Activated CD4-positive, alpha-beta T cell treated with anti-CD3 and anti-CD28 coated beads, Interleukin-2, amount 10 ng/mL, durations not matched to agents 7 days and 5 days (primary cell): Measurements from ENCODE around the gene RO60. TPM values are rescaled to one million over a fixed set of nuclear protein-coding genes. Genes with fewer than 3 reads are reported as not detected.
A peak's percentile ranks its signal among the peaks of the same experiment; 100 is the strongest.

ENCODE experiments used
- CTCF ChIA-PET: fragments of 350-600 bp; sonication (Branson Sonifier 250); formaldehyde crosslinking; loops from one replicate; lab custom pipeline; 2021; ENCODE audit warnings: antibody characterized with exemption; lab: Charles Lee
- POLR2A ChIA-PET: fragments of 350-600 bp; sonication (Branson Sonifier 250); formaldehyde crosslinking; loops from one replicate; lab custom pipeline; 2021; ENCODE audit warnings: antibody characterized with exemption; lab: Charles Lee
- DNase-seq: peaks from one replicate; pipeline ENCODE4 v3.0.0-alpha.2; 2020
- H3K27ac Mint-ChIP-seq: one replicate; pipeline ENCODE4 v1.8.0; 2021; ENCODE audit warnings: mild to moderate bottlenecking, moderate library complexity, mixed read lengths
- H3K27me3 Mint-ChIP-seq: one replicate; pipeline ENCODE4 v1.8.0; 2021; ENCODE audit warnings: mixed read lengths
- H3K36me3 Mint-ChIP-seq: one replicate; pipeline ENCODE4 v1.8.0; 2021; ENCODE audit warnings: low read depth, mixed read lengths
- H3K4me1 Mint-ChIP-seq: one replicate; pipeline ENCODE4 v1.8.0; 2021; ENCODE audit warnings: mixed read lengths
- H3K4me3 Mint-ChIP-seq: one replicate; pipeline ENCODE4 v1.8.0; 2021; ENCODE audit warnings: mild to moderate bottlenecking, moderate library complexity, mixed read lengths
- H3K9me3 Mint-ChIP-seq: one replicate; pipeline ENCODE4 v1.8.0; 2021; ENCODE audit warnings: mixed read lengths
- total RNA-seq, 2 experiments: library from RNA; stranded (reverse); gene quantifications; one replicate each; pipeline ENCODE4 v1.2.3, GENCODE V29; 2021

RO60 gene
- total RNA-seq, 2 experiments from 2014 or later: 51.5 to 60.2 TPM

DNA sequence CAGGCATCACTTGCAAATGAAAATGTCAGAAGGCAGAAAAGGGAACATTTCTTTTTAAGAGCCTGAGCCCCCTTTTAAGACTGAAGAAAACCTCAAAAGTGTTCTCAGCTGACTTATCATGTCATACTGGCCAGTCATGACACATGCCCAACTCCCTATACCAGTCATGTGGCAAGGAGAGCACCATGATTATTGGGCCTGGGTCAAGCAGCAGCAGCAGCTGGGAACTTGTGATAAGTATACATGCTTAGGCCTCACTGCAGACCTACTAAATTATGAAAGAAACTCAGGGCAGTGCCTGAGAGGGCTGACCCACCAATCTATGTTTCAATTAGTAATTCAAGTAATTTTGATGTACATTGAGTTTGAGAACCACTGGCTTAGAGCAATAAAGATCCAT, 8.6 kb downstream of the RO60 start:
- POLR2A ChIA-PET: no interaction called here
- Mint-ChIP-seq H3K36me3 (peaks cover 16% of the 10 kb centered on the region), H3K4me3 (no peak overlapping the region), H3K27ac (peak overlapping the region; percentile 34), H3K9me3 (no peaks in the 10 kb centered on the region), H3K27me3 (no peaks in the 10 kb centered on the region), H3K4me1 (peaks cover 57% of the 10 kb centered on the region)
- no peak for DNase-seq
- CTCF ChIA-PET: interaction anchor here (1.3 kb wide), 1 partner anchor 36 kb away, joined by 3 read pairs; no protein-coding TSS in a partner anchor

DNA sequence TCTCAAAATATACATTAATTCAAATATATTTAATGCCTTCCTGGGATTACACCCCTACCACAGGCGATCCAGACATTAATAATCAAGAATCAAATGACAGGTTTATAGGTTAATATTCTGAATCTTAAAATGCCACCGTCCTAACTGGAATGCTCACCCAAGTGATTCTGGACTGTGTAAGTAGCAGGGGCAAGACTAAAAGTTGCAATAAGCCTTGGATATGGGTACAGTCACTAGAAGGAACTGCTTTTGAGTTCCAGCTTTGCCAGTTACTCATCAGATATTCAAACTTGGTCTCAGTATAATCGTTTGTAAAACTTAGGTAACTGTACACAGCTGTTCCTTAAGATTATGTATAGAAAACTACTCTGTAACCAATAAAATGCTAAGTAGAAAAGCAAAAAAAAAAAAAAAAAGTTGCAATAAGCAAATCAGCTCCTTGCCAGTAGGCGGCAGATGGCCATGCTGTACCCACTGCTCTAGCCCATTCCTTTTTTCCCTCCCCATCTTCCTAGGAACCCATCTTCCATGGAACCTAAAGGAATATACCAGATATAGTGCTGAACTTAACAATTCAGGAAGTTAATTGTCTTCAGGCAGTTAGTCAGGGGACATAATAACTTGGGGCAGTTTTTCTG, 10.5 kb downstream of the RO60 start:
- H3K27ac Mint-ChIP-seq: peak overlapping the region; percentile 56
- H3K4me1 Mint-ChIP-seq: peaks cover 49% of the 10 kb centered on the region
- no peak for DNase-seq
- H3K4me3 Mint-ChIP-seq: no peak overlapping the region
- H3K36me3 Mint-ChIP-seq: peaks cover 24% of the 10 kb centered on the region
- ChIA-PET POLR2A (interaction anchor here (0.6 to 0.8 kb wide), 2 partner anchors 18 to 263 kb away, joined by 4 to 5 read pairs; no protein-coding TSS in a partner anchor), CTCF (interaction anchor here (2.2 kb wide), 1 partner anchor 11 kb away, joined by 5 read pairs; the partner anchor contains the start of genes RO60 and UCHL5)
- H3K27me3 Mint-ChIP-seq: no peaks in the 10 kb centered on the region
- no peaks in the 10 kb centered on the region for H3K9me3 Mint-ChIP-seq

DNA sequence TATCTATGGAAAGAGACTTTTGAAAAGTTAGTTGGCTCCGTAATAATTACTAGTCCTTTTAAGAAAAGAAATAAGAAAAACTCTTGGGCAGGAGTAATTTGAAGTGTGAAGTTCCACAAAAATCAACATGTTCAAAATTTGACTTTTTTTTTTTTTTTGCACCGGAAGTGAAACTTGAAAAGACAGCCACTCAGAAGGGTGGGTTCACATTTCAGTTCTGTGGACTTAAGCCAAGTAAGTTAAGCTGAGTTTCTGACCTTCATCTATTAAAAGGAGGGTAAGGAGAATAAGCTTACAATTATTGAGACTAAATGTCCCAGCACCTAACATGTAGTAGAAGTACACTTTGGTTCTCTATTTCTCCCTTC, 11.0 kb downstream of the RO60 start:
- ChIA-PET POLR2A (interaction anchor here (0.8 kb wide), 1 partner anchor 264 kb away, joined by 4 read pairs; no protein-coding TSS in a partner anchor), CTCF (interaction anchor here (2.2 kb wide), 1 partner anchor 12 kb away, joined by 5 read pairs; the partner anchor contains the start of genes RO60 and UCHL5)
- Mint-ChIP-seq H3K27me3 (no peaks in the 10 kb centered on the region), H3K4me3 (no peak overlapping the region), H3K9me3 (no peaks in the 10 kb centered on the region), H3K27ac (peak overlapping the region; percentile 56), H3K4me1 (peaks cover 46% of the 10 kb centered on the region), H3K36me3 (peaks cover 24% of the 10 kb centered on the region)
- no peak for DNase-seq

DNA sequence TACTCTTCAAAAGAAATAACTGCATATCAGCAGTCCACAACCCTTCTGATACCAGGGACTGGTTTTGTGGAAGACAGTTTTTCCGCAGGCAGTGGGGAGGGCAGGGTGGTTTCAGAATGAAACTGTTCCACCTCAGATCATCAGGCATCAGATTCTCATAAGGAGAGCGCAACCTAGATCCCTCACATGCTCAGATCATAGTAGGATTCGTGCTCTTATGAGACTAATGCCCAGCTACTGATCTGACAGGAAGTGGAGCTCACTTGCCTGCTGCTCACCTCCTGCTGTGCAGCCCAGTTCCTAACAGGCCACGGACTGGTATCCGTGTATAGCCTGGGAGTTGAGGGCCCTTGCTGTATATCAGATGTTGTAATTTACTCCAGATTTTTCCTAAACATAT, 11.5 kb downstream of the RO60 start:
- H3K4me3 Mint-ChIP-seq: no peak overlapping the region
- H3K36me3 Mint-ChIP-seq: peaks cover 28% of the 10 kb centered on the region
- H3K9me3 Mint-ChIP-seq: no peaks in the 10 kb centered on the region
- no peak for DNase-seq
- ChIA-PET POLR2A (no interaction called here), CTCF (interaction anchor here (0.7 to 2.2 kb wide), 4 partner anchors 8 to 52 kb away, joined by 3 to 5 read pairs (median 3); partner anchors contain the start of genes CDC73, RO60 and UCHL5)
- peak overlapping the region; percentile 81 for H3K27ac Mint-ChIP-seq
- peaks cover 41% of the 10 kb centered on the region for H3K4me1 Mint-ChIP-seq
- H3K27me3 Mint-ChIP-seq: no peaks in the 10 kb centered on the region

DNA sequence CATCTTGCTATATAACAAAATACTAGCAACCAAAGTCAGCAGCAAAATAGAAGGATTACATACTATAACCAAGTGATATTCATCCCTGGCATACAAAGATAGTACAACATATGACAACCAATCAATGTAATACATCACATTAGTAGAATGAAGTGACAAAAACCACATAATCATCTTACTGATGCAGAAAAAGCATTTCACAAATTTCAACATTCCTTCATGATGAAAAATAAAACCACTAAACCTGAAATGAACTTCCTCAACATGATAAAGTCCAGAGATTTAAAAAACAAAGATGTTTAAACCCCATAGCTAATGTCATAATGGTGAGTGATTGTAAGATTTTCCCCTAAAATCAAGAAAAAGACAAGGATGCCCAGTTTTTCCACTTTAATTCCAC, 18.6 kb downstream of the RO60 start:
- peaks cover 58% of the 10 kb centered on the region for H3K36me3 Mint-ChIP-seq
- ChIA-PET CTCF (interaction anchor here (1.0 kb wide), 1 partner anchor 22 kb away, joined by 3 read pairs; no protein-coding TSS in a partner anchor), POLR2A (no interaction called here)
- H3K27ac Mint-ChIP-seq: no peak overlapping the region
- DNase-seq: no peak
- H3K4me1 Mint-ChIP-seq: peaks cover 2% of the 10 kb centered on the region
- H3K9me3 Mint-ChIP-seq: peaks cover 10% of the 10 kb centered on the region
- no peak overlapping the region for H3K4me3 Mint-ChIP-seq
- no peaks in the 10 kb centered on the region for H3K27me3 Mint-ChIP-seq

DNA sequence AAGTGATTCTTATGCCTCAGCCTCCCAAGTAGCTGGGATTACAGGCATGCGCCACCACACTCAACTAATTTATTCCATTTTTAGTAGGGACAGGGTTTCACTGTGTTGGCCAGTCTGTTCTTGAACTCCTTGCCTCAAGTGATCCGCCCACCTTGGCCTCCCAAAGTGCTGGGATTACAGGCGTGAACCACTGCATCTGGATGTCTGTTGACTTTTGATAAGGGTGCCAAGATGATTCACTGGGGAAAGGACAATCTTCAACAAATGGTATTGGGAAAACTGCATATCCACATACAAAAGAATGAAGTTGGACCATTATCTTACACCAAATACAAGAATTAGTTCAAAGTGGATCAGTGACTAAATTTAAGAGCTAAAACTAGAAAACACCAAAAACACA, 19.8 kb downstream of the RO60 start:
- no peak for DNase-seq
- POLR2A ChIA-PET: no interaction called here
- CTCF ChIA-PET: interaction anchor here (0.6 to 1.7 kb wide), 4 partner anchors 8 to 25 kb away, joined by 3 read pairs; no protein-coding TSS in a partner anchor
- H3K9me3 Mint-ChIP-seq: peaks cover 10% of the 10 kb centered on the region
- no peak overlapping the region for H3K27ac Mint-ChIP-seq
- H3K4me3 Mint-ChIP-seq: no peak overlapping the region
- H3K36me3 Mint-ChIP-seq: peaks cover 63% of the 10 kb centered on the region
- peaks cover 2% of the 10 kb centered on the region for H3K4me1 Mint-ChIP-seq
- no peaks in the 10 kb centered on the region for H3K27me3 Mint-ChIP-seq

DNA sequence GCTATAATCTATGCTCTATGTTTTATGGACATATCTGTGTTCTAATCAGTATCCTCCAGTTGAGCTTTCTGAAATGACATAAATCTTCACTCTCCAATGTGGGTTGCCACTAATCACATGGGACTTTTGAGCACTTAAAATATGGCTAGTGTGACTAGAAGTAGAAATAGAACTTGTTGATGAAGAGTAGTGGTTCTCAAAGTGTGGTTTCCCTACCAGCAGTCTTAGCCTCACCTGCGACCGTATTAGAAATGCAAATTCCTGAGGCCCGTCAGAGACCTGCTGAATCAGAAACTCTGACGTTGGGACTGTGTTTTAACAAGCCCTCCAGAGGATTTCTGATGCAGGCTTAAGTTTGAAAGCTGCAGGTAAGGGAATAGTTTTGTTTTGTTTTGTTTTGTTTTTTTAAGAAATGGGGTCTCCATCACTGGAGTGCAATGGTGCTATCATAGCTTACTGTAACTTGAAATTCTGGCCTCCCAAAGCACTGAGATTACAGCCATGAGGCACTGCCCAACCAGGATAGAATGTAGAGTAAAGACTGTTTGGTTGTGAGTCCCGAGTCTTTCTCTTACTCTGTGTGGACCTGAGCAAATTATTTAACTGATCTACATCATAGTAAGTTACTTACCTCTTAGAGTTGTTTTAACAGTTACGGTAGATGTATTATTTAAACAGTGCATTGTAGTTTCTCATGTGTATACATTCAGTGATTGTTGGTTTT, 24.1 kb downstream of the RO60 start:
- no peaks in the 10 kb centered on the region for H3K27me3 Mint-ChIP-seq
- ChIA-PET POLR2A (no interaction called here), CTCF (interaction anchor here (0.9 to 1.6 kb wide), 2 partner anchors 14 to 39 kb away, joined by 4 read pairs; partner anchors contain the start of gene CDC73)
- peaks cover 2% of the 10 kb centered on the region for H3K9me3 Mint-ChIP-seq
- H3K4me3 Mint-ChIP-seq: no peak overlapping the region
- H3K27ac Mint-ChIP-seq: no peak overlapping the region
- H3K4me1 Mint-ChIP-seq: no peaks in the 10 kb centered on the region
- H3K36me3 Mint-ChIP-seq: peaks cover 48% of the 10 kb centered on the region
- DNase-seq: no peak

DNA sequence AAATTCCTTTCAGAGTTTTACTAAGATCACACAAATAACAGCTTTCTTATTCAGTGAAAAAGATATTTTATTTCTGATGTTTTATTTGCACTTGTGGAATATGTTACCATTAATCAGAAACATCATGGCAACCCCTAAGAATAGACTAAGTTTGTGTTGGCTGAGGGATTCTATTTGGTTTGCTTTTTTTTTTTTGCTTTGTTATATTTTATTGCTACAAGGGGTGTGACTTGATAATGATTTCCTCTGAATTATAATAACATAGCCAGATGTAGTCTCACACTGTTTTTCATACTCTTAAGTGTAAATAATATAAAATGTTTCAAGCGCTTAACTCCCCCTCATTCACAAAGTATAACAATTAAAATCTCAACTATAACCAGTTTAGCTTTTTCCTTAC, 25.9 kb downstream of the RO60 start:
- no peak for DNase-seq
- ChIA-PET POLR2A (no interaction called here), CTCF (interaction anchor here (1.0 to 1.6 kb wide), 3 partner anchors 12 to 96 kb away, joined by 3 to 4 read pairs (median 3); no protein-coding TSS in a partner anchor)
- Mint-ChIP-seq H3K4me1 (no peaks in the 10 kb centered on the region), H3K27ac (no peak overlapping the region), H3K9me3 (peaks cover 2% of the 10 kb centered on the region), H3K27me3 (no peaks in the 10 kb centered on the region), H3K36me3 (peaks cover 38% of the 10 kb centered on the region), H3K4me3 (no peak overlapping the region)

DNA sequence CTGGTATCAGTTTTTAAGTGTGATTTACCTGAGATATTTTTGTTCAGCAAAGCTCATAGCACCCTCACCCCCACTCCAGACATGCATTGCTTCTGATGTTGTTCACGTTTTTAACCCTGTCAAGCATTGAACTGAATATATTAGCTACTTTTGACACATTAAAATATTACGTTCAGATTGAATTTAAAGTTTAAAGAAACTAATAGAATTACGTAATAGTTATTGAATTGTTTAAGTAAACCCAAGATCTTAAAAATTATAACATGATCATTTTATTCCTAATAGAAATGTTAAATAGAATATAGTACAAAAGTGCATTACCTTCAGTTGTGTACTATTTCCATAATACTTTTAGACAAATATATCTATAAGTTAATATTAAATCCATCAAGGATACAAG, 26.9 kb downstream of the RO60 start:
- Mint-ChIP-seq H3K27me3 (no peaks in the 10 kb centered on the region), H3K9me3 (peaks cover 2% of the 10 kb centered on the region), H3K27ac (no peak overlapping the region), H3K36me3 (peaks cover 33% of the 10 kb centered on the region), H3K4me3 (no peak overlapping the region), H3K4me1 (no peaks in the 10 kb centered on the region)
- DNase-seq: no peak
- ChIA-PET POLR2A (no interaction called here), CTCF (no interaction called here)

DNA sequence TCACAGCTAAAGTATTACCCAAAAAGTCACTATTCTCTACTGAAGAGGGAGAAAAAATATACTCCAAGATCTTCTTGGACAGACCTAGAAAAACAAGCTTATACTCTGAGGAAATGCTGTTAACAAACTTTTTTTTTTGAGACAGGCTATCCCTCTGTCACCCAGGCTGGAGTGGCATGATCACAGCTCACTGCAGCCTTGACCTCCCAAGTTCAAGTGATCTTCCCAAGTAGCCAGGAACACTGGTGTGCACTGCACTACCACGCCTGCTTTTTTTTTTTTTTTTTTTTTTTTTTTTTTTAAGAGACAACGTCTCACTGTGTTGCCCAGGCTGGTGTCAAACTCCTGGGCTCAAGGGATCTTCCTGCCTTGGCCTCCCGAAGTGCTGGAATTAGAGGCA, 28.5 kb downstream of the RO60 start:
- no peaks in the 10 kb centered on the region for H3K9me3 Mint-ChIP-seq
- ChIA-PET CTCF (interaction anchor here (1.3 kb wide), 1 partner anchor 13 kb away, joined by 3 read pairs; no protein-coding TSS in a partner anchor), POLR2A (interaction anchor here (0.8 kb wide), 1 partner anchor 18 kb away, joined by 5 read pairs; no protein-coding TSS in a partner anchor)
- no peak overlapping the region for H3K4me3 Mint-ChIP-seq
- no peak for DNase-seq
- no peaks in the 10 kb centered on the region for H3K27me3 Mint-ChIP-seq
- peaks cover 26% of the 10 kb centered on the region for H3K36me3 Mint-ChIP-seq
- H3K27ac Mint-ChIP-seq: no peak overlapping the region
- H3K4me1 Mint-ChIP-seq: no peaks in the 10 kb centered on the region

DNA sequence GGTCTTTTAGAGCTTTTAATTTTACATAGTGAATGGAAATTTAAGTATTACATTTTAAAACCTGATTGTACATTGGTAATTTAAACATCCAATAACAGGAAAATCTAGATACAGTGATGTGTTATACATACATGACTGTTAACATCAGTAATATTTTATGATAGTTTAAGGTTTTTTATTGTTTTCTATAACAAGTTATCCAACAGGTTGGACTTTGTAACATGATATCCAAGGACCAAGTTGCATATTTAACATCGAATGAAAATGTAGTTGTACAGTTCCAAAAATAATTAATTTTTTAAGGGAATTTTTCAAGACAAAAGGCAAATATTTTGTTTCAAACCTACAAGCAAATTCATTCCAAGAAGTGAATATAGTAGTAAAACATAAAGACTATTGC, 31.5 kb downstream of the RO60 start:
- no peaks in the 10 kb centered on the region for H3K9me3 Mint-ChIP-seq
- ChIA-PET POLR2A (no interaction called here), CTCF (no interaction called here)
- H3K4me1 Mint-ChIP-seq: no peaks in the 10 kb centered on the region
- H3K4me3 Mint-ChIP-seq: no peak overlapping the region
- H3K27ac Mint-ChIP-seq: no peak overlapping the region
- H3K27me3 Mint-ChIP-seq: no peaks in the 10 kb centered on the region
- DNase-seq: no peak
- H3K36me3 Mint-ChIP-seq: peaks cover 15% of the 10 kb centered on the region

DNA sequence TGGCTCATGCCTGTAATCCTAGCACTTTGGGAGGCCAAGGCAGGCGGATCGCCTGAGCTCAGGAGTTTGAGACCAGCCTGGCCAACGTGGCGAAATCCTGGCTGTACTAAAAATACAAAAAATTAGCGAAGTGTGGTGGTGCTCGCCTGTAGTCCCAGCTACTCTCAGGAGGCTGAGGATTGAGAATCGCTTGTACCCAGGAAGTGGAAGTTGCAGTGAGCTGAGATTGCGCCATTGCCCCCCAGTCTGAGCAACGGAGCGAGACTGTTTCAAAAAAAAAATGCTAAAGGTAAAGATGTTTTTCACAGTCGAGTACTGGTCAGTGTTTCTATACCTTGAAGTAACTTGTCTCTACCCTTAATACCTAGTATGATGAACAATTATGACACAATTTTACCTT, 34.7 kb downstream of the RO60 start:
- Mint-ChIP-seq H3K36me3 (peaks cover 28% of the 10 kb centered on the region), H3K27ac (peak overlapping the region; percentile 17), H3K27me3 (no peaks in the 10 kb centered on the region), H3K4me3 (no peak overlapping the region), H3K9me3 (no peaks in the 10 kb centered on the region), H3K4me1 (no peaks in the 10 kb centered on the region)
- CTCF ChIA-PET: interaction anchor here (0.6 to 1.6 kb wide), 2 partner anchors 27 to 412 kb away, joined by 3 to 4 read pairs; no protein-coding TSS in a partner anchor
- POLR2A ChIA-PET: interaction anchor here (0.6 kb wide), 1 partner anchor 310 kb away, joined by 4 read pairs; no protein-coding TSS in a partner anchor
- DNase-seq: no peak
